Measurements from ENCODE around the gene C1RL. TPM values are rescaled to one million over a fixed set of nuclear protein-coding genes. Genes with fewer than 3 reads are reported as not detected.

The C1RL gene
- total and polyA plus RNA-seq, 4 donors: 67.5 to 188 (median 124) TPM

GRCh38 chr12:7144414-7145120 is 35.6 kb upstream of the C1RL start:
- 51% methylated on average over 11 of the region's 11 CpGs for WGBS
- Histone ChIP-seq H3K27ac (ENCODE audit: low read depth in 1 of 2, low read length in 2 of 2) (no peak overlapping the region), H3K9ac (ENCODE audit: low read depth in 1 of 2, low read length in 2 of 2) (no peak overlapping the region), H3K27me3 (ENCODE audit: control insufficient read depth in 4 of 4, insufficient read depth in 4 of 4, low read length in 3 of 4) (no peaks in the 10 kb centered on the region), H3K9me3 (ENCODE audit: control insufficient read depth in 4 of 4, low read length in 3 of 4) (no peaks in the 10 kb centered on the region), H3K4me1 (ENCODE audit: control insufficient read depth in 4 of 4, insufficient read depth in 4 of 4, low read length in 3 of 4) (peaks cover 3 to 27% (median 15%) of the 10 kb centered on the region in 4 donors), H3K36me3 (ENCODE audit: control insufficient read depth in 4 of 4, insufficient read depth in 3 of 4, low read depth in 1 of 4, low read length in 3 of 4) (peaks cover 4 to 47% (median 23%) of the 10 kb centered on the region in 4 donors), H3K4me3 (ENCODE audit: low read depth in 1 of 3, low read length in 3 of 3) (no peak overlapping the region)
- DNase-seq (ENCODE audit: low spot score): no peak
- TF ChIP-seq TAF1 (conservative IDR thresholded peaks at IDR 0.05) (no peak), SP1 (IDR thresholded peaks at IDR 0.05) (no peak), GABPA (IDR thresholded peaks at IDR 0.05 in 1 of 2, conservative IDR thresholded peaks at IDR 0.05 in 1 of 2) (no peak), NR2F2 (IDR thresholded peaks at IDR 0.05) (no peak), HNF4A (conservative IDR thresholded peaks at IDR 0.05) (no peak), RAD21 (IDR thresholded peaks at IDR 0.05) (peak; percentile 76 to 80)
- TF ChIP-seq, protein P1, sequence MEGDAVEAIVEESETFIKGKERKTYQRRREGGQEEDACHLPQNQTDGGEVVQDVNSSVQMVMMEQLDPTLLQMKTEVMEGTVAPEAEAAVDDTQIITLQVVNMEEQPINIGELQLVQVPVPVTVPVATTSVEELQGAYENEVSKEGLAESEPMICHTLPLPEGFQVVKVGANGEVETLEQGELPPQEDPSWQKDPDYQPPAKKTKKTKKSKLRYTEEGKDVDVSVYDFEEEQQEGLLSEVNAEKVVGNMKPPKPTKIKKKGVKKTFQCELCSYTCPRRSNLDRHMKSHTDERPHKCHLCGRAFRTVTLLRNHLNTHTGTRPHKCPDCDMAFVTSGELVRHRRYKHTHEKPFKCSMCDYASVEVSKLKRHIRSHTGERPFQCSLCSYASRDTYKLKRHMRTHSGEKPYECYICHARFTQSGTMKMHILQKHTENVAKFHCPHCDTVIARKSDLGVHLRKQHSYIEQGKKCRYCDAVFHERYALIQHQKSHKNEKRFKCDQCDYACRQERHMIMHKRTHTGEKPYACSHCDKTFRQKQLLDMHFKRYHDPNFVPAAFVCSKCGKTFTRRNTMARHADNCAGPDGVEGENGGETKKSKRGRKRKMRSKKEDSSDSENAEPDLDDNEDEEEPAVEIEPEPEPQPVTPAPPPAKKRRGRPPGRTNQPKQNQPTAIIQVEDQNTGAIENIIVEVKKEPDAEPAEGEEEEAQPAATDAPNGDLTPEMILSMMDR (IDR thresholded peaks at IDR 0.05; ENCODE audit: low read depth, low read length, missing input control): peak; percentile 52

GRCh38 chr12:7143564-7143963 is 34.5 kb upstream of the C1RL start:
- peaks cover 0 to 43% (median 16%) of the 10 kb centered on the region in 4 donors for H3K36me3 ChIP-seq (ENCODE audit: control insufficient read depth in 4 of 4, insufficient read depth in 3 of 4, low read depth in 1 of 4, low read length in 3 of 4)
- DNase-seq (ENCODE audit: low spot score): no peak
- WGBS: 68% methylated on average over 7 of the region's 7 CpGs

More at GRCh38 chr12:7143564-7143963, 34.5 kb upstream of the C1RL start:
- peak overlapping the region in 1 of 2 donors; percentile 23 for H3K27ac ChIP-seq (ENCODE audit: low read depth in 1 of 2, low read length in 2 of 2)
- TF ChIP-seq ZBTB33 (IDR thresholded peaks at IDR 0.05): no peak
- TF ChIP-seq REST (IDR thresholded peaks at IDR 0.05): no peak
- no peak for TF ChIP-seq TAF1 (conservative IDR thresholded peaks at IDR 0.05)
- no peak overlapping the region for H3K9ac ChIP-seq (ENCODE audit: low read depth in 1 of 2, low read length in 2 of 2)
- H3K4me1 ChIP-seq (ENCODE audit: control insufficient read depth in 4 of 4, insufficient read depth in 4 of 4, low read length in 3 of 4): peaks cover 3 to 27% (median 15%) of the 10 kb centered on the region in 4 donors
- H3K4me3 ChIP-seq (ENCODE audit: low read depth in 1 of 3, low read length in 3 of 3): no peak overlapping the region
- H3K9me3 ChIP-seq (ENCODE audit: control insufficient read depth in 4 of 4, low read length in 3 of 4): no peaks in the 10 kb centered on the region
- no peaks in the 10 kb centered on the region for H3K27me3 ChIP-seq (ENCODE audit: control insufficient read depth in 4 of 4, insufficient read depth in 4 of 4, low read length in 3 of 4)
